ENCODE results near the gene ERBIN. TPM values are rescaled to one million over a fixed set of nuclear protein-coding genes. Genes with fewer than 3 reads are reported as not detected.

ERBIN gene
- total and polyA plus RNA-seq, 2 of the 13 experiments (the other 11 are each of a cell fraction or from before 2014, with no cell fraction given): 14.4 to 41.7 TPM

- TF ChIP-seq TMF1 (CRISPR knock-in tag; IDR thresholded peaks at IDR 0.05; ENCODE audit: low read depth): peak; percentile 47; the same call in 1 of the 2 replicates
- TF ChIP-seq STAT6 (CRISPR knock-in tag; IDR thresholded peaks at IDR 0.05; ENCODE audit: borderline replicate concordance): no peak
- peak; percentile 47 for TF ChIP-seq FOXO1 (CRISPR knock-in tag; IDR thresholded peaks at IDR 0.05)
- no peak for TF ChIP-seq ZNF780A (CRISPR knock-in tag; IDR thresholded peaks at IDR 0.05)
- TF ChIP-seq MED8 (CRISPR knock-in tag; IDR thresholded peaks at IDR 0.05; ENCODE audit: insufficient replicate concordance): peak; percentile 14
- no peak; the same call in 1 of the 2 replicates for TF ChIP-seq ZSCAN31 (CRISPR knock-in tag; IDR thresholded peaks at IDR 0.05; ENCODE audit: low read depth)
- TF ChIP-seq ZNF296 (CRISPR knock-in tag; conservative IDR thresholded peaks at IDR 0.05): 0 out of 2 replicates have a peak, but pooled peaks have one; percentile 38
- TF ChIP-seq PRMT3 (CRISPR knock-in tag; IDR thresholded peaks at IDR 0.05; ENCODE audit: borderline replicate concordance, low read depth): no peak
- peak; percentile 80; the same call in 1 of the 2 replicates for TF ChIP-seq HOXD1 (CRISPR knock-in tag; IDR thresholded peaks at IDR 0.05)
- no peak for TF ChIP-seq FOXP1 (IDR thresholded peaks at IDR 0.05)
- TF ChIP-seq FOXP1 (CRISPR knock-in tag; IDR thresholded peaks at IDR 0.05): no peak
- no peak for TF ChIP-seq ATM (IDR thresholded peaks at IDR 0.05; ENCODE audit: borderline replicate concordance)
- no peak for TF ChIP-seq NFE2L1 (CRISPR knock-in tag; IDR thresholded peaks at IDR 0.05; ENCODE audit: borderline replicate concordance)
- TF ChIP-seq SP2 (CRISPR knock-in tag; IDR thresholded peaks at IDR 0.05): no peak; the same call in 1 of the 2 replicates
- no peak for TF ChIP-seq NBN (conservative IDR thresholded peaks at IDR 0.05)
- peak; percentile 67 for TF ChIP-seq ZNF639 (CRISPR knock-in tag; conservative IDR thresholded peaks at IDR 0.05)
- peak; percentile 83 for TF ChIP-seq TAF1 (CRISPR knock-in tag; IDR thresholded peaks at IDR 0.05)
- peak; percentile 39; the same call in 1 of the 2 replicates for TF ChIP-seq ZNF362 (CRISPR knock-in tag; IDR thresholded peaks at IDR 0.05; ENCODE audit: borderline replicate concordance)
- TF ChIP-seq ZNF12 (CRISPR knock-in tag; IDR thresholded peaks at IDR 0.05): no peak
- peak; percentile 26; the same call in 1 of the 2 replicates for TF ChIP-seq JUND (CRISPR knock-in tag; IDR thresholded peaks at IDR 0.05)
- TF ChIP-seq ZNF776 (CRISPR knock-in tag; IDR thresholded peaks at IDR 0.05): 0 out of 2 replicates have a peak, but pooled peaks have one; percentile 6
- TF ChIP-seq TBX3 (IDR thresholded peaks at IDR 0.05; ENCODE audit: borderline replicate concordance): no peak
- no peak for TF ChIP-seq TCF7 (IDR thresholded peaks at IDR 0.05; ENCODE audit: low read depth)
- TF ChIP-seq ZNF605 (CRISPR knock-in tag; IDR thresholded peaks at IDR 0.05): no peak; the same call in 1 of the 2 replicates
- no peak; the same call in 1 of the 2 replicates for TF ChIP-seq ZBTB20 (CRISPR knock-in tag; IDR thresholded peaks at IDR 0.05; ENCODE audit: borderline replicate concordance, low read depth)
Observed at GRCh38 chr5:65925601-65926275, 637 bp upstream of the ERBIN start (continued).

All from HepG2 (cell line).